Neural cell (in vitro differentiated cells): Measurements from ENCODE around the gene SLC7A1. TPM values are rescaled to one million over a fixed set of nuclear protein-coding genes. Genes with fewer than 3 reads are reported as not detected.

ENCODE experiments used
- H2AFZ ChIP-seq: fragments of 200-600, 300-800 bp; sonication (generic), shearing (Covaris generic); 2 replicates; pipeline ENCODE4 v1.6.0; 2014; ENCODE audit warnings: low read depth, mild to moderate bottlenecking, antibody characterized with exemption, low read length, moderate library complexity
- H3F3A ChIP-seq: fragments of 200-600 bp; shearing (Covaris generic); 2 replicates; pipeline ENCODE4 v1.6.1; 2016; ENCODE audit warnings: mild to moderate bottlenecking, moderate library complexity, mixed read lengths, antibody characterized with exemption, low read length; ENCODE audit not compliant: insufficient read depth, poor library complexity, severe bottlenecking
- H3K27ac ChIP-seq: fragments of 200-600, 300-800 bp; sonication (generic), shearing (Covaris generic); 2 replicates; pipeline ENCODE4 v1.5.1; 2014; ENCODE audit warnings: mild to moderate bottlenecking, low read length, moderate library complexity
- H3K27me3 ChIP-seq: fragments of 300-800, 200-600 bp; sonication (generic), shearing (Covaris generic); 2 replicates; pipeline ENCODE4 v1.6.0; 2014; ENCODE audit warnings: mild to moderate bottlenecking, low read depth, low read length, moderate library complexity; ENCODE audit not compliant: insufficient read depth
- H3K36me3 ChIP-seq: fragments of 300-800, 200-600 bp; sonication (generic), shearing (Covaris generic); 2 replicates; pipeline ENCODE4 v1.5.1; 2014; ENCODE audit warnings: mild to moderate bottlenecking, antibody characterized with exemption, low read length, moderate library complexity; ENCODE audit not compliant: insufficient read depth
- H3K4me2 ChIP-seq: fragments of 300-800, 200-600 bp; sonication (generic), shearing (Covaris generic); 2 replicates; pipeline ENCODE4 v1.6.0; 2014; ENCODE audit warnings: mild to moderate bottlenecking, low read length
- H3K4me3 ChIP-seq: fragments of 300-800, 200-600 bp; sonication (generic), shearing (Covaris generic); 2 replicates; pipeline ENCODE4 v1.5.1; 2014; ENCODE audit warnings: mild to moderate bottlenecking, low read length, moderate library complexity
- H3K79me2 ChIP-seq: fragments of 200-600 bp; shearing (Covaris generic); replicated peaks from 2 replicates; pipeline ENCODE4 v1.6.0; 2014; ENCODE audit warnings: mild to moderate bottlenecking, low read length, moderate library complexity; ENCODE audit not compliant: insufficient read depth
- H3K9ac ChIP-seq: fragments of 300-800, 200-600 bp; sonication (generic), shearing (Covaris generic); 2 replicates; pipeline ENCODE4 v1.6.1; 2016; ENCODE audit warnings: mild to moderate bottlenecking, low read length, mixed read lengths
- H3K9me2 ChIP-seq: fragments of 200-600 bp; shearing (Covaris generic); 2 replicates; pipeline ENCODE4 v1.6.1; 2016; ENCODE audit warnings: mild to moderate bottlenecking, low read length, mixed read lengths; ENCODE audit not compliant: insufficient read depth
- H3K9me3 ChIP-seq: fragments of 200-600, 300-800 bp; sonication (generic), shearing (Covaris generic); 2 replicates; pipeline ENCODE4 v1.6.1; 2016; ENCODE audit warnings: mild to moderate bottlenecking, mixed run types, low read length, moderate library complexity, mixed read lengths
- H4K20me1 ChIP-seq: fragments of 200-600 bp; shearing (Covaris generic); 2 replicates; pipeline ENCODE4 v1.6.1; 2016; ENCODE audit warnings: mild to moderate bottlenecking, mixed run types; ENCODE audit not compliant: insufficient read depth
- EP300 ChIP-seq: fragments of 450-650 bp; conservative IDR thresholded peaks from 2 replicates; pipeline ENCODE4 v1.6.1; 2014; ENCODE audit warnings: antibody characterized with exemption, mild to moderate bottlenecking, moderate library complexity; ENCODE audit not compliant: poor library complexity, severe bottlenecking
- EZH2 ChIP-seq: fragments of 200-600, 300-800 bp; shearing (Covaris generic), sonication (generic); IDR thresholded peaks from 2 replicates; pipeline ENCODE4 v1.6.1; 2014; ENCODE audit warnings: antibody characterized with exemption, low read length, borderline replicate concordance, mild to moderate bottlenecking; ENCODE audit not compliant: insufficient read depth, poor library complexity, severe bottlenecking
- MXI1 ChIP-seq: fragments of 450-650 bp; conservative IDR thresholded peaks from 2 replicates; pipeline ENCODE4 v1.6.1; 2014; ENCODE audit warnings: antibody characterized with exemption, mild to moderate bottlenecking; ENCODE audit not compliant: poor library complexity, severe bottlenecking
- POLR2AphosphoS5 ChIP-seq: IDR thresholded peaks from 2 replicates; pipeline ENCODE4 v1.6.1; 2012
- RAD21 ChIP-seq: fragments of 450-650 bp; conservative IDR thresholded peaks from 2 replicates; pipeline ENCODE4 v1.6.1; 2014; ENCODE audit warnings: antibody characterized with exemption, mild to moderate bottlenecking, moderate library complexity
- SMC3 ChIP-seq: fragments of 450-650 bp; conservative IDR thresholded peaks from 2 replicates; pipeline ENCODE4 v1.6.1; 2014; ENCODE audit warnings: antibody characterized with exemption, mild to moderate bottlenecking, moderate library complexity; ENCODE audit not compliant: poor library complexity
- TAF1 ChIP-seq: IDR thresholded peaks from 2 replicates; pipeline ENCODE4 v1.6.1; 2012; ENCODE audit warnings: low read depth
- polyA plus RNA-seq: library from polyadenylated mRNA; depleted of rRNA; stranded (reverse); fragments of >200 nt; gene quantifications from 2 replicates; pipeline ENCODE4 v1.2.3, GENCODE V29; 2014
- TF ChIP-seq, protein P1 (sequence below): fragments of 450-650 bp; IDR thresholded peaks from 2 replicates; pipeline ENCODE4 v1.5.1; 2014; ENCODE audit warnings: antibody characterized with exemption, mild to moderate bottlenecking, moderate library complexity; ENCODE audit not compliant: poor library complexity, severe bottlenecking
- TF ChIP-seq, protein P2 (sequence below): IDR thresholded peaks from 2 replicates; pipeline ENCODE4 v1.6.1; 2012; ENCODE audit warnings: borderline replicate concordance

The SLC7A1 gene
- polyA plus RNA-seq, 1 donor from 2014 or later, result 2.6 TPM

GRCh38 chr13:29486551-29486950 is 108.9 kb downstream of the SLC7A1 start:
- H3K36me3 ChIP-seq, result no peaks in the 10 kb centered on the region
- no peaks in the 10 kb centered on the region for H3K27me3 ChIP-seq
- no peaks in the 10 kb centered on the region for H3K9me2 ChIP-seq

GRCh38 chr13:29484796-29485195 is 110.7 kb downstream of the SLC7A1 start:
- Histone ChIP-seq H2AFZ (no peak overlapping the region), H3K27ac (peak overlapping the region; percentile 46), H3K9me3 (no peaks in the 10 kb centered on the region), H3K9ac (no peak overlapping the region), H3K79me2 (no peaks in the 10 kb centered on the region), H3K36me3 (no peaks in the 10 kb centered on the region), H3K4me3 (peak overlapping the region; percentile 7), H4K20me1 (no peaks in the 10 kb centered on the region), H3F3A (no peaks in the 10 kb centered on the region), H3K4me2 (no peak overlapping the region), H3K27me3 (no peaks in the 10 kb centered on the region), H3K9me2 (no peaks in the 10 kb centered on the region)
- TF ChIP-seq EP300 (no peak), SMC3 (no peak), EZH2 (no peak), POLR2AphosphoS5 (no peak), RAD21 (no peak), MXI1 (no peak), TAF1 (no peak)
- TF ChIP-seq, protein P1, sequence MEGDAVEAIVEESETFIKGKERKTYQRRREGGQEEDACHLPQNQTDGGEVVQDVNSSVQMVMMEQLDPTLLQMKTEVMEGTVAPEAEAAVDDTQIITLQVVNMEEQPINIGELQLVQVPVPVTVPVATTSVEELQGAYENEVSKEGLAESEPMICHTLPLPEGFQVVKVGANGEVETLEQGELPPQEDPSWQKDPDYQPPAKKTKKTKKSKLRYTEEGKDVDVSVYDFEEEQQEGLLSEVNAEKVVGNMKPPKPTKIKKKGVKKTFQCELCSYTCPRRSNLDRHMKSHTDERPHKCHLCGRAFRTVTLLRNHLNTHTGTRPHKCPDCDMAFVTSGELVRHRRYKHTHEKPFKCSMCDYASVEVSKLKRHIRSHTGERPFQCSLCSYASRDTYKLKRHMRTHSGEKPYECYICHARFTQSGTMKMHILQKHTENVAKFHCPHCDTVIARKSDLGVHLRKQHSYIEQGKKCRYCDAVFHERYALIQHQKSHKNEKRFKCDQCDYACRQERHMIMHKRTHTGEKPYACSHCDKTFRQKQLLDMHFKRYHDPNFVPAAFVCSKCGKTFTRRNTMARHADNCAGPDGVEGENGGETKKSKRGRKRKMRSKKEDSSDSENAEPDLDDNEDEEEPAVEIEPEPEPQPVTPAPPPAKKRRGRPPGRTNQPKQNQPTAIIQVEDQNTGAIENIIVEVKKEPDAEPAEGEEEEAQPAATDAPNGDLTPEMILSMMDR, result no peak
- TF ChIP-seq, protein P2, sequence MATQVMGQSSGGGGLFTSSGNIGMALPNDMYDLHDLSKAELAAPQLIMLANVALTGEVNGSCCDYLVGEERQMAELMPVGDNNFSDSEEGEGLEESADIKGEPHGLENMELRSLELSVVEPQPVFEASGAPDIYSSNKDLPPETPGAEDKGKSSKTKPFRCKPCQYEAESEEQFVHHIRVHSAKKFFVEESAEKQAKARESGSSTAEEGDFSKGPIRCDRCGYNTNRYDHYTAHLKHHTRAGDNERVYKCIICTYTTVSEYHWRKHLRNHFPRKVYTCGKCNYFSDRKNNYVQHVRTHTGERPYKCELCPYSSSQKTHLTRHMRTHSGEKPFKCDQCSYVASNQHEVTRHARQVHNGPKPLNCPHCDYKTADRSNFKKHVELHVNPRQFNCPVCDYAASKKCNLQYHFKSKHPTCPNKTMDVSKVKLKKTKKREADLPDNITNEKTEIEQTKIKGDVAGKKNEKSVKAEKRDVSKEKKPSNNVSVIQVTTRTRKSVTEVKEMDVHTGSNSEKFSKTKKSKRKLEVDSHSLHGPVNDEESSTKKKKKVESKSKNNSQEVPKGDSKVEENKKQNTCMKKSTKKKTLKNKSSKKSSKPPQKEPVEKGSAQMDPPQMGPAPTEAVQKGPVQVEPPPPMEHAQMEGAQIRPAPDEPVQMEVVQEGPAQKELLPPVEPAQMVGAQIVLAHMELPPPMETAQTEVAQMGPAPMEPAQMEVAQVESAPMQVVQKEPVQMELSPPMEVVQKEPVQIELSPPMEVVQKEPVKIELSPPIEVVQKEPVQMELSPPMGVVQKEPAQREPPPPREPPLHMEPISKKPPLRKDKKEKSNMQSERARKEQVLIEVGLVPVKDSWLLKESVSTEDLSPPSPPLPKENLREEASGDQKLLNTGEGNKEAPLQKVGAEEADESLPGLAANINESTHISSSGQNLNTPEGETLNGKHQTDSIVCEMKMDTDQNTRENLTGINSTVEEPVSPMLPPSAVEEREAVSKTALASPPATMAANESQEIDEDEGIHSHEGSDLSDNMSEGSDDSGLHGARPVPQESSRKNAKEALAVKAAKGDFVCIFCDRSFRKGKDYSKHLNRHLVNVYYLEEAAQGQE, result no peak

More at GRCh38 chr13:29486551-29486950, 108.9 kb downstream of the SLC7A1 start:
- H2AFZ ChIP-seq, result no peak overlapping the region
- H3K79me2 ChIP-seq, result no peaks in the 10 kb centered on the region
- no peaks in the 10 kb centered on the region for H3K9me3 ChIP-seq
- no peak overlapping the region for H3K4me2 ChIP-seq
- H4K20me1 ChIP-seq, result no peaks in the 10 kb centered on the region
- H3K27ac ChIP-seq, result no peak overlapping the region
- no peak overlapping the region for H3K4me3 ChIP-seq
- no peaks in the 10 kb centered on the region for H3F3A ChIP-seq
- TF ChIP-seq RAD21 (no peak), MXI1 (no peak), SMC3 (no peak), EZH2 (no peak), EP300 (no peak), POLR2AphosphoS5 (no peak), TAF1 (no peak)
- TF ChIP-seq, protein P2, result no peak
- TF ChIP-seq, protein P1, result no peak
- no peak overlapping the region for H3K9ac ChIP-seq
